KMS-11 (cell line): ENCODE results near the gene TNRC6B.

Source experiments
- H2AFZ ChIP-seq: fragments of 200-600 bp; sonication (generic); 2 replicates; pipeline ENCODE4 v1.6.1; 2016; ENCODE audit warnings: antibody characterized with exemption, mixed run types, low read depth
- H3K27ac ChIP-seq: fragments of 200-600 bp; sonication (generic); 2 replicates; pipeline ENCODE4 v1.6.1; 2016; ENCODE audit warnings: mild to moderate bottlenecking, mixed run types
- H3K27me3 ChIP-seq: fragments of 200-600 bp; sonication (generic); 2 replicates; pipeline ENCODE4 v1.6.1; 2017; ENCODE audit warnings: mild to moderate bottlenecking, low read depth, mixed run types, moderate library complexity; ENCODE audit not compliant: insufficient read depth
- H3K36me3 ChIP-seq: fragments of 200-600 bp; sonication (generic); 2 replicates; pipeline ENCODE4 v1.6.1; 2017; ENCODE audit warnings: mild to moderate bottlenecking, mixed run types; ENCODE audit not compliant: insufficient read depth
- H3K4me1 ChIP-seq: fragments of 200-600 bp; sonication (generic); 2 replicates; pipeline ENCODE4 v1.6.1; 2016; ENCODE audit warnings: mild to moderate bottlenecking, low read depth, mixed run types; ENCODE audit not compliant: poor library complexity, severe bottlenecking
- H3K4me2 ChIP-seq: fragments of 200-600 bp; sonication (generic); 2 replicates; pipeline ENCODE4 v1.7.0; 2016; ENCODE audit warnings: mild to moderate bottlenecking, mixed run types
- H3K4me3 ChIP-seq: fragments of 200-600 bp; sonication (generic); IDR thresholded peaks from 2 replicates; pipeline ENCODE4 v1.6.1; 2017; ENCODE audit warnings: low read depth, low read length, mixed read lengths; ENCODE audit not compliant: insufficient read depth
- H3K79me2 ChIP-seq: fragments of 200-600 bp; sonication (generic); 2 replicates; pipeline ENCODE4 v1.6.1; 2016; ENCODE audit warnings: low read depth, mixed run types; ENCODE audit not compliant: insufficient read depth
- H3K9ac ChIP-seq: fragments of 200-600 bp; sonication (generic); 2 replicates; pipeline ENCODE4 v1.6.1; 2016; ENCODE audit warnings: mild to moderate bottlenecking, mixed run types
- H4K20me1 ChIP-seq: fragments of 200-600 bp; sonication (generic); 2 replicates; pipeline ENCODE4 v1.6.1; 2016; ENCODE audit warnings: mild to moderate bottlenecking, mixed run types; ENCODE audit not compliant: insufficient read depth
- CTCF ChIP-seq: fragments of 200-600 bp; sonication (generic); conservative IDR thresholded peaks from 2 replicates; pipeline ENCODE4 v1.6.1; 2017; ENCODE audit warnings: low read depth, mild to moderate bottlenecking, antibody characterized with exemption, low read length, moderate library complexity, mixed read lengths

TNRC6B gene

DNA sequence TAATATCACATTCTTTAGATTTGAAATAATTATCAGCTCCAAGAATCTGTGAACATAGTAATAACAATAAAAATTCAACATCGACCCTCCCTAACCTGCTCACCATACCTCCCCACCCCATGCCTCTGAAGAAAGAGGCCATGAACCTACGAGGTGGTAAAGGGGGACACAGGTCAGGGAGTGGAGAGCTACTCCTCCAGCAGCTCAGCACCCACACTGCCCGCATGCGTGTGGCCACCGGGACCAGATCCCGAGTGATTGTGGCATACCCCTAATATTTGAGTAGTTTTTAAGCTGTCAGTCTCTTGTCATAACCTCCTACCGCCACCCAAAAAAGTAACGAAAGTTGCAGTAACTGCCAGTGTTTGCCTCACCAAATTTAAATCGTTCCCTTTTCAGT, 151.7 kb downstream of the TNRC6B start:
- no peaks in the 10 kb centered on the region for H3K4me1 ChIP-seq
- H3K9ac ChIP-seq: no peak overlapping the region
- no peaks in the 10 kb centered on the region for H3K79me2 ChIP-seq
- no peak overlapping the region for H3K4me3 ChIP-seq
- TF ChIP-seq CTCF: no peak
- no peaks in the 10 kb centered on the region for H4K20me1 ChIP-seq
- H3K36me3 ChIP-seq: no peaks in the 10 kb centered on the region
- no peak overlapping the region for H2AFZ ChIP-seq
- no peak overlapping the region for H3K27ac ChIP-seq
- no peaks in the 10 kb centered on the region for H3K27me3 ChIP-seq
- no peak overlapping the region for H3K4me2 ChIP-seq

DNA sequence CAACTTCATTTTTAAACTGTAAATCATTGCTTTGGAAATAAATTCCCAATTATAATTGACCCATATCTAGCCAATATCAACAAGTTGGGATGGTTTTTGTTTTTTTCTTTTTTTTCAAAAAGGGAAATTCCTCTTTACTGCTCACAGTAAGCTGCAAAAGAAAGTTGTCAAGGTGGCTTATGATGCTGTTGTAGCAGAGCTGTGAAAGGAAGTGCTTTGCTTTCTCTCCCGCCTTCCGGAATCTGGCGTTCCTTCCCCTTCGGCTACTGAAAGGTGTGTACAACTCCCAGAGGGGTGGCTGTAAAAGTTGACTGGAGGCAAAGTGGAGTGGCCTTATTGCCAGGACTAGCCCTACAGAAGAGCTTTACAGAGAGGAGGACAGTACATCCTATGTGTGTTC, 152.4 kb downstream of the TNRC6B start:
- Histone ChIP-seq H3K27me3 (no peaks in the 10 kb centered on the region), H3K4me3 (no peak overlapping the region), H3K9ac (no peak overlapping the region), H4K20me1 (no peaks in the 10 kb centered on the region), H3K27ac (no peak overlapping the region), H2AFZ (no peak overlapping the region), H3K4me1 (no peaks in the 10 kb centered on the region), H3K79me2 (no peaks in the 10 kb centered on the region), H3K36me3 (no peaks in the 10 kb centered on the region), H3K4me2 (no peak overlapping the region)
- no peak for TF ChIP-seq CTCF

DNA sequence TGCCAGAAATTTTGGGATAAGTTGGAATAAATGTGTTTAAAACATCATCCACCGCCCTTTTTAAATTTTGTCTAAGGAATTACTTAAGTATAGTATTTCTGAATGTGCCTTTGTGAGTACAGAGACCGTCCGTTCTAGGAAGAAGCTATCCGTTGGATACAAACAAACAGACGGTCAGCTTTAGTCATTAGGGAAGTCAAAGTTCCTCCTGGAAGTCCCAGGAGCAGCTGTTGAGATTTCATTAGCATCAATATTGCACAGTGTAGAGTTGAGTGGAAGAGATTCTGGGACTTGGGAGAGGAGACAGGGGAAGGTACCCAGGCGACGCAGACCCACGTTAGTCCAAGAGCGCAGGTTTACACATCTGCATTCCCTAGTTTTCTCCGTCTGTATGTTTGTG, 152.9 kb downstream of the TNRC6B start:
- H3K36me3 ChIP-seq: no peaks in the 10 kb centered on the region
- TF ChIP-seq CTCF: no peak
- H3K4me3 ChIP-seq: no peak overlapping the region
- no peak overlapping the region for H3K4me2 ChIP-seq
- H2AFZ ChIP-seq: no peak overlapping the region
- H4K20me1 ChIP-seq: no peaks in the 10 kb centered on the region
- H3K27me3 ChIP-seq: no peaks in the 10 kb centered on the region
- no peak overlapping the region for H3K27ac ChIP-seq
- H3K4me1 ChIP-seq: no peaks in the 10 kb centered on the region
- H3K9ac ChIP-seq: no peak overlapping the region
- H3K79me2 ChIP-seq: no peaks in the 10 kb centered on the region

DNA sequence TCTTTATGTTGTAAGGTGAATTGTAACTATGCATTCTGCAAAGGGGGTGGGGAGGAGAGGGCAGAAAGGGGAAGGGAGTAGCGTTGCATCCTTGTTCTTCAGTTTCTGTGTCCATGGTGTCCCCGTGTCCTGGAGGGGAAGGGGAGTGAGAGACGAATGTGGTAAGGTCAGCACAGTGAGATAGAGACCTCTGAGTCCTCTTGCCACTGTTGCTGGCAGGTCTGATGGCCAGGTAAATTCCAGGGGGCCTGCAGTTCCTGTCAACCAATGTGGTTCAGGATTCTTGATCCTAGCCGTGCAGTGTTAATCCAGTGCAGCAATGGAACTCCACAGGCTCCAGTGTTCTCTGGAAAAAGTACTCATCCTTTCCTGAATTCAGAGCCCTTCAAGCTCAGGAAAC, 154.0 kb downstream of the TNRC6B start:
- Histone ChIP-seq H2AFZ (no peak overlapping the region), H3K4me1 (no peaks in the 10 kb centered on the region), H4K20me1 (no peaks in the 10 kb centered on the region), H3K4me2 (no peak overlapping the region), H3K27me3 (no peaks in the 10 kb centered on the region), H3K9ac (no peak overlapping the region), H3K4me3 (no peak overlapping the region), H3K79me2 (no peaks in the 10 kb centered on the region), H3K36me3 (no peaks in the 10 kb centered on the region), H3K27ac (no peak overlapping the region)
- TF ChIP-seq CTCF: no peak
